ENCODE data around the gene NXPE3. TPM values are rescaled to one million over a fixed set of nuclear protein-coding genes. Genes with fewer than 3 reads are reported as not detected.

Gene NXPE3
- polyA plus RNA-seq, 3 donors, result 14.6 to 35.8 (median 19.8) TPM

GRCh38 chr3:101780661-101781060, 1.6 kb downstream of the NXPE3 start:
- Mint-ChIP-seq H3K36me3 (peaks cover 18 to 24% of the 10 kb centered on the region in 2 donors), H3K27me3 (ENCODE audit: low read depth in 3 of 3) (peaks cover 0 to 3% (median 0%) of the 10 kb centered on the region in 3 donors), H3K4me1 (peaks cover 60% of the 10 kb centered on the region), H3K4me3 (no peak overlapping the region), H3K27ac (no peak overlapping the region), H3K9me3 (no peaks in the 10 kb centered on the region)
- Histone ChIP-seq H3K4me2 (replicated peaks; ENCODE audit: extremely low read depth, low read length, poor library complexity, severe bottlenecking) (peak overlapping the region; percentile 86), H3K79me2 (ENCODE audit: insufficient read depth, low read length) (peaks cover 51% of the 10 kb centered on the region), H3K4me3 (replicated peaks in 1 of 3; ENCODE audit: low read depth in 2 of 3, low read length in 3 of 3) (peak overlapping the region in 1 of 3 experiments; percentile 93), H3K9ac (ENCODE audit: insufficient read depth, low read length, poor library complexity, severe bottlenecking) (no peak overlapping the region), H2AFZ (ENCODE audit: insufficient read depth, low read depth, low read length, poor library complexity, severe bottlenecking) (no peak overlapping the region), H3K36me3 (replicated peaks in 1 of 2; ENCODE audit: control insufficient read depth in 1 of 2, insufficient read depth in 2 of 2, low read length in 2 of 2) (peaks cover 10 to 20% of the 10 kb centered on the region in 2 donors), H3K4me1 (ENCODE audit: control insufficient read depth in 1 of 2, insufficient read depth in 2 of 2, low read length in 2 of 2) (peaks cover 54 to 56% of the 10 kb centered on the region in 2 donors), H4K20me1 (ENCODE audit: insufficient read depth, low read length) (no peaks in the 10 kb centered on the region), H3K9me3 (replicated peaks in 1 of 2; ENCODE audit: control insufficient read depth in 1 of 2, insufficient read depth in 1 of 2, low read length in 2 of 2) (no peaks in the 10 kb centered on the region), H3K27me3 (ENCODE audit: control insufficient read depth in 2 of 2, insufficient read depth in 2 of 2, low read length in 2 of 2) (no peaks in the 10 kb centered on the region), H3K27ac (ENCODE audit: low read depth in 1 of 2, low read length in 2 of 2) (no peak overlapping the region)
- peak; percentile 23 to 56 (median 31) for DNase-seq
- intact Hi-C loops (cut with micrococcal nuclease), result no loop called here
- TF ChIP-seq CTCF (IDR thresholded peaks at IDR 0.05), result no peak
- no CpG with 5 or more reads among the region's 2 CpGs for WGBS (ENCODE audit: insufficient coverage)

GRCh38 chr3:101781166-101781565, 2.2 kb downstream of the NXPE3 start:
- Histone ChIP-seq H3K36me3 (replicated peaks in 1 of 2; ENCODE audit: control insufficient read depth in 1 of 2, insufficient read depth in 2 of 2, low read length in 2 of 2) (peaks cover 14 to 25% of the 10 kb centered on the region in 2 donors), H3K4me1 (ENCODE audit: control insufficient read depth in 1 of 2, insufficient read depth in 2 of 2, low read length in 2 of 2) (peaks cover 59 to 61% of the 10 kb centered on the region in 2 donors), H3K9ac (ENCODE audit: insufficient read depth, low read length, poor library complexity, severe bottlenecking) (no peak overlapping the region), H3K27me3 (ENCODE audit: control insufficient read depth in 2 of 2, insufficient read depth in 2 of 2, low read length in 2 of 2) (no peaks in the 10 kb centered on the region), H2AFZ (ENCODE audit: insufficient read depth, low read depth, low read length, poor library complexity, severe bottlenecking) (no peak overlapping the region), H3K4me3 (replicated peaks in 1 of 3; ENCODE audit: low read depth in 2 of 3, low read length in 3 of 3) (no peak overlapping the region), H3K4me2 (replicated peaks; ENCODE audit: extremely low read depth, low read length, poor library complexity, severe bottlenecking) (no peak overlapping the region), H3K27ac (ENCODE audit: low read depth in 1 of 2, low read length in 2 of 2) (no peak overlapping the region), H4K20me1 (ENCODE audit: insufficient read depth, low read length) (no peaks in the 10 kb centered on the region), H3K9me3 (replicated peaks in 1 of 2; ENCODE audit: control insufficient read depth in 1 of 2, insufficient read depth in 1 of 2, low read length in 2 of 2) (no peaks in the 10 kb centered on the region), H3K79me2 (ENCODE audit: insufficient read depth, low read length) (peaks cover 56% of the 10 kb centered on the region)
- no peak for DNase-seq
- Mint-ChIP-seq H3K4me1 (peaks cover 65% of the 10 kb centered on the region), H3K4me3 (no peak overlapping the region), H3K27me3 (ENCODE audit: low read depth in 3 of 3) (peaks cover 0 to 3% (median 0%) of the 10 kb centered on the region in 3 donors), H3K36me3 (peaks cover 21 to 29% of the 10 kb centered on the region in 2 donors), H3K27ac (no peak overlapping the region), H3K9me3 (no peaks in the 10 kb centered on the region)
- intact Hi-C loops (cut with micrococcal nuclease), result no loop called here
- no peak for TF ChIP-seq CTCF (IDR thresholded peaks at IDR 0.05)

All from CD14-positive monocyte (primary cell).